NCI-H2196 treated with DMSO at 0.1 percent for 48 hours (cell line): ENCODE measurements around the gene POLD1.
"Not testable (repeated sequence)": the region's sequence is repeated elsewhere in the genome, so short reads cannot be mapped to it uniquely, and the experiment has no call there.

Source experiments
- DNase-seq: peaks from one replicate; lab custom pipeline; 2025; ENCODE audit not compliant: unreplicated experiment; lab: John Stamatoyannopoulos, UW

POLD1 gene

GRCh38 chr19:50433201-50434180, 49.3 kb downstream of the POLD1 start:
- DNase-seq: no peak

GRCh38 chr19:50434525-50434924, 50.4 kb downstream of the POLD1 start:
- DNase-seq: no peak

GRCh38 chr19:50435221-50435620, 51.1 kb downstream of the POLD1 start:
- DNase-seq: no peak

- DNase-seq: no peak
These were observed 51.5 kb downstream of the POLD1 start for GRCh38 chr19:50435627-50436026.

DNA sequence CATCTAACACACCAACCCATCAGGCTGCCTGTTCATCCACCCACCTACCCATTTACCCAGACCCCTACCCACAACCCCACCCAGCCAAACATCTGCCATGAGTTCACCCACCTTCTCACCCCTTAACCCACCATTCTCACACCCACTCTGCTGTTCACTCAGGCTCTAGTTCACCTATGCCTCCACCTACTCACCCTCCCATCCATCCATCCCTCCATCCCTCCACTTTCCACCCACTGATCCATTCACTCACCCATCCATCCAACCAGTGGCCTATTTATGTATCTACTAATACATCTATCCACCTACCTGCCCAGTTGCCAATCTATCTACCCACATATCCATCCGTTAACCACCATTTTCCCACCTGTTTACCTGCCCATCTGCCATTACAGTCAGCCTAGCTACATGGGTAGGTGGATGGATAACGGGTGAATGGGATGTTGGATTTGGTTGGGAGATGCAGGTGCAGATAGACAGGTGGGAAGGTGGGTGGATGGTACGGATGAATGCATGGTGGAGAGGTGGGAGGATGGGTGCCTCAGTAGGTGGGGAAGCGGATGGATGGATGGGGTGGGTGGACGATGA, 53.8 kb downstream of the POLD1 start:
- no peak for DNase-seq

DNA sequence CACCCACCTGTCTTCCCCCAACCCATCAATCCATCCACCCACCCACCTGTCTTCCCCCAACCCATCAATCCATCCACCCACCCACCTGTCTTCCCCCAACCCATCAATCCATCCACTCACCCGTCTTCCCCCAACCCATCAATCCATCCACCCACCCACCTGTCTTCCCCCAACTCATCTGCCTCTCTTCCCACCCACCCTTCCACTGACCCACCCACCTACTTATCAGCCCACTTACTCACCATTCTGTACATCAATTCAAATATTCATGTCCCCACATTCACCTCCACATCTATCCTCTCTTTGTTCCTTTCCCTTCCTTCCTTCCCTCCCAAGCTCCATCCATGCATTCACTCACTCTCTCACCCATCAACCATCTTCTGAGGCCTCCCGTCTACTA, 55.0 kb downstream of the POLD1 start:
- not testable (repeated sequence) for DNase-seq

- DNase-seq: no peak
These were observed 59.9 kb downstream of the POLD1 start for GRCh38 chr19:50444059-50444458.

GRCh38 chr19:50447053-50447452, 62.9 kb downstream of the POLD1 start:
- no peak for DNase-seq

DNA sequence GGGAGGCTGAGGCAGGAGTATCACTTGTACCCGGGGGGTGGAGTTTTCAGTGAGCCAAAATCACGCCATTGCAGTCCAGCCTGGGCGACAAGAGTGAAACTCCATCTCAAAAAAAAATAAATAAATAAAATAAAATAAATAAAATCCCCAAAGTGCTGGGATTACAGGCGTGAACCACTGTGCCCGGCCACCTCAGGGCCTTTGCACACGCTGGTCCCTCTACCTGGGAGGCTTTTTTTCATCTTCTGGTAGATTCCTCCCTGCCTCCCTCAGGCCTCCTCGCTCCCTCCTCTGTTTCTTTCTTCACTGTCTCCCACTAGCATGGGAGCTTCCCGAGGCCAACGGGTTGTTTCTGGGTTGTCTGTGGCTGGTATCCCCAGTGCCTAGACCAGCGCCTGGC, 63.6 kb downstream of the POLD1 start:
- DNase-seq: no peak

DNA sequence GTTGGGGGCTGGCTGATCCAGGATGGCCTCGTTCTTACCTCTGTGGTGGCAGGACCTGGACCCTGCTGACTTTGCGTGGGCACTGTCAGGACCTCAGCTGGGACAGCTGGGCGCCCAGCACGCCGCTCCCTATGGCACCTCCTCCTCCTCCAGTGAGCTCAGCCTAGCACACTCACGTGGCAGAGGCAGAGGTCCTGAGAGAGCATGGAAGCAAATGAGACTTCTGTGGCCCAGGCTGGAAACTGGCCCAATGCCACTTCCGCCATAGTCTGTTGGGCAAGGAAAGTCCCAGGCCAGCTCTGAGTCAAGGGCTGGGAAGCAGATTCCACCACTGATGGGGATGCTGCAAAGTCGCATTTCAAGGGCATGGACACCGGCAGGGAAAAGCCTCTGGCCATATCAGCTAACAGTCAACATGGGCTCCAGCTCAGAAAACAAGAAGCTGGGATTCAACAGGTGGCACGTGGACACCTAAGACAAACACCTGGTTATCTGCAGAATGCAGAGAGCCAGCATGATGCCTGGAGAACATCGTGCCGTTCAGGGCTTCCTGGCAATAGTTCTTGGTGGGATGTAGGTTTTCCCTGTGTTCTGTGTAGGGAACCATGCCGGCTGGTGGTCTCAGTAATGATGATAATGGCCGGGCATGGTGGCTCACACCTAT, 65.2 kb downstream of the POLD1 start:
- DNase-seq: no peak

DNA sequence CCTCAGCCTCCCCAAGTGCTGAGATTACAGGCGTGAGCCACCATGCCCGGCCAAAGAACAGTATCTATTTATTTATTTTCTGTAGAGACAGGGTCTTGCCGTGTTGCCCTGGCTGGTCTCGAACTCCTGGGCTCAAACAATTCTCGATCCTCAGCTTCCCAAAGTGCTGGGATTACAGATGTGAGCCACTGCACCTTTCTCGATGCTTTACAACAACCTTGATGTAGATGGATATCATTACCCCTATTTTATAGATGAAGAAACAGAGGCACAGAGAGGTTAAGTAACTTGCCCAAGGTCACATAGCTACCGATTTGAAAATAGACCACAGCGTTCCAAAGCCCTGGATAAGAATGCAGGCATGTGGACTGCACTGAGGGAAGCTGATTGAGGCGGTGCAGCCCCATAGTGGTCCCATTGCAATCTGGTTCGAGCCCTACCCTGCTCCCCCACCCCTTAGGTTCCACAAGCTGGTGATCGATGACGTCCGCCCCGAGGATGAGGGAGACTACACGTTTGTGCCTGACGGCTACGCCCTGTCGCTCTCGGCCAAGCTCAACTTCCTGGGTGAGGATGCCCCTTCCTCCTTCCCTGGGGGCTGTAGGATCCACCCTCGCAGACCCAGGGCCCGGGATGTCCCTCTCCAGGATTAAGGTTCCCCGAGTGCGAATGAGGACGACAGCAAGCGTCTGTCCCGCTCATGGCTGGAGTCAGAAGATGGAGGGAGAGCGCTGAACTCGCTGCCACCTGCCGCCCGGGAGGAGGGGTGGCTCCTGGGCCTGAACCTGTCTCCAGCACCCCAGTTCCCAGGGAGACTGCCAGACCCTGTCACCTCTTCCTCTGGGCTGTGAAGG, 66.4 kb downstream of the POLD1 start:
- DNase-seq: no peak

- no peak for DNase-seq
These were observed 67.0 kb downstream of the POLD1 start for GRCh38 chr19:50451223-50451534.

DNA sequence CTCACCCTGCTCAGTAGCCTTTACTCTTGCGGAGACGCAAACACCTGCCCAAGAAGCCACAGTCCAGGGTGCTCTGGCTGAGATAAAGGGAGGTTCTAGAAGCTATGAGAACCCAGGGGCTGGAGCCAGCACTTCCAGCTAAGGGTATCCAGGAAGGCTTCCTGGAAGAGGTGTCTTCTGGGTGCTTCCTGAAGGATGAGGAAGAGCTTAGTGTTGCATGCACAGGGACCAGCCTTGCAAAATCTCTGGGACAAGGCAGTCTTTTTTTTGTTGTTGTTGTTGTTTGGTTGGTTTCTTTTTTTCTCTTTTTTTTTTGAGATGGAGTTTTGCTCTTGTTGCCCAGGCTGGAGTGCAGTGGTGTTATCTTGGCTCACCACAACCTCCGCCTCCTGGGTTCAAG, 69.1 kb downstream of the POLD1 start:
- DNase-seq: no peak

GRCh38 chr19:50455992-50456391, 71.8 kb downstream of the POLD1 start:
- no peak for DNase-seq

GRCh38 chr19:50457300-50457699, 73.2 kb downstream of the POLD1 start:
- DNase-seq: no peak

DNA sequence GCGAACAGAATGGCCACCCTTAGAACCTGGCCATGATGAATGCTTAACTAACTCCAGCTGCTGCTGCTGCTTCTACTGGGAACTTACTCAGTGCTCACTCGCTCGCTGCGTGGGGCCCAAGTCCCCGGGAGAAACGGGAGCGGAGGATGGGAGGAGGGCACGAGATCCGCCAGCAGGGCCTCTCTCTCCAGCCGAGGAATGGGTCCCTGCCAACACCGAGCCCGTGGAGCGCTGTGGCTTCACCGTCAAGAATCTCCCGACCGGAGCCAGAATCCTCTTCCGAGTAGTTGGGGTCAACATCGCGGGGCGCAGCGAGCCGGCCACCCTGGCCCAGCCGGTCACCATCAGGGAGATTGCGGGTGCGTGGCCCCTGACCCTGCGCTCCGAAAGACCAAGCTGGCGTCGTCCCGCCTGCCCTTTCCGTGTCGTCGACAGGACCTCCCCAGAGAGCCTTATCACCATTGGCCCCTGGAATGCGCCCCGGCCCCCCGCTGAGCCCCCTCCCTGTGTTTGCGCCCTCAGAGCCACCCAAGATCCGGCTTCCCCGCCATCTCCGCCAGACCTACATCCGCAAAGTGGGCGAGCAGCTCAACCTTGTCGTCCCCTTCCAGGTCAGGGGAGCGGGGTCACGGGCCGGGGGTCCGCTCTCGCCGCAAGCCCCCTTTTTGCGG, 74.4 kb downstream of the POLD1 start:
- DNase-seq: no peak

DNA sequence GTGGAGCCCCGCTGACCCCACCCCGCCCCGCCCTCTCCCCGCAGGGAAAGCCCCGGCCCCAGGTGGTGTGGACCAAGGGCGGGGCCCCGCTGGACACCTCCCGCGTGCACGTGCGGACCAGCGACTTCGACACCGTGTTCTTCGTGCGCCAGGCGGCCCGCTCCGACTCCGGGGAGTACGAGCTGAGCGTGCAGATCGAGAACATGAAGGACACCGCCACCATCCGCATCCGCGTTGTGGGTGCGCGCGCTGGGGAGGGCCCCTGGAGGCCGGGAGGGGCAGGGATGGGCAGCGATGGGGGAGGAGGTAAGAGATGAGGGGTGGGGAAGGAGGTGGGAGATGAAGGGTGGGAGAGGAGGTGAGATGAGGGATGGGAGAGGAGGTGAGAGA, 74.9 kb downstream of the POLD1 start:
- DNase-seq: no peak

- DNase-seq: no peak
These were observed 75.5 kb downstream of the POLD1 start for GRCh38 chr19:50459638-50460037.

DNA sequence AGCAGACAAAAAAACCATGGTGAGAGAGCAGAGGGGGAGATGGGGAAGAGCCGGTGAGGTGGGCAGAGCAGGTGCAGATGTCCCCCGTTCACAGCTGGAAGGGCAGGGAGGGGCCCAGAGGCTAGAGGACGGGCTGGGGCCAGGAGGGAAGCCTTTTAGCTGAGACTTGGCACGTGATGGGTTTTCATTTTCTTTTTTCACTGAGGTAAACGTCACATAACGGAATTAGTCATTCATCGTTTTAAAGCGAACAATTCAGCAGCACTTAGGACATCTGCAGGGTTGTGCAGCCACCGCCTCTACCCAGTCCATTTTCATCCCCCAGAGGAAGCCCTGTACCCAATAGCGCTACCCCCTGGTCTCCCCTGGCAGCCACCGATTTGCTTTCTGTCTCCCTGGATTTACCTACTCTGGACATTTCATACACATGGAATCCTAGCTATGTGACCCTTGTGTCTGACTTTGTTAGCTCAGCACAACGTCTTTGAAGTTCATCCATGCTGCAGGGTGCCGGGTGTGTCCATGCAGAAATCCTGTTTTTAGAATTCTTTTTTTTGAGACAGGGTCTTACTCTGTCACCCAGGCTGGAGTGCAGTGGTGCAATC, 76.1 kb downstream of the POLD1 start:
- DNase-seq: no peak
